AG10803 (cell line): ENCODE measurements around the gene SLC35E3.

Source experiments
- DNase-seq: peaks from one replicate; pipeline ENCODE4 v3.0.0; 2010; ENCODE audit warnings: low read depth
- H3K4me3 ChIP-seq: 2 replicates; pipeline ENCODE4 v1.5.1; 2011; ENCODE audit warnings: mild to moderate bottlenecking, low read length, control low read depth
- TF ChIP-seq, protein P1 (sequence below): conservative IDR thresholded peaks from 2 replicates; pipeline ENCODE4 v1.5.1; 2011; ENCODE audit warnings: mild to moderate bottlenecking, low read length, control low read depth, inconsistent platforms

Gene SLC35E3

DNA sequence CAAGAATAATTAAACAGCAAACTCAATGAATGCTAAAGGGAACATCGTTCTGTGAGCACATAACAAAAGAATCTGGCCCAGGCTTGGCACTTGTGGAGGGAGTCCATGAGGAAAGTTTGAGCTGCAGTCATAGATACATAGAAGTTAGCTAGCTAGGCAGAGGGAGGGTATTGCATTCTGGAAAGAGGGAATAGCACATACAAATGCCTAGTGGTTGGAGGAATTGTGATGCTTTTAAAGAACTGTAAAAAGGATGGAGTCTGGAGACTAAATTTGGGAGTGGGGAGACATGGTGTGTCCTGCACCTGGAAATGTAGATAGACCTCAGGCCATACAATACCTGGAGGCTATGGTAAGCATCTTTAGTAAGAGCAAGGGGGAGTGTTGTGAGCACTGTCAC, 24.0 kb downstream of the SLC35E3 start:
- no peak overlapping the region for H3K4me3 ChIP-seq
- no peak for DNase-seq
- TF ChIP-seq, protein P1, sequence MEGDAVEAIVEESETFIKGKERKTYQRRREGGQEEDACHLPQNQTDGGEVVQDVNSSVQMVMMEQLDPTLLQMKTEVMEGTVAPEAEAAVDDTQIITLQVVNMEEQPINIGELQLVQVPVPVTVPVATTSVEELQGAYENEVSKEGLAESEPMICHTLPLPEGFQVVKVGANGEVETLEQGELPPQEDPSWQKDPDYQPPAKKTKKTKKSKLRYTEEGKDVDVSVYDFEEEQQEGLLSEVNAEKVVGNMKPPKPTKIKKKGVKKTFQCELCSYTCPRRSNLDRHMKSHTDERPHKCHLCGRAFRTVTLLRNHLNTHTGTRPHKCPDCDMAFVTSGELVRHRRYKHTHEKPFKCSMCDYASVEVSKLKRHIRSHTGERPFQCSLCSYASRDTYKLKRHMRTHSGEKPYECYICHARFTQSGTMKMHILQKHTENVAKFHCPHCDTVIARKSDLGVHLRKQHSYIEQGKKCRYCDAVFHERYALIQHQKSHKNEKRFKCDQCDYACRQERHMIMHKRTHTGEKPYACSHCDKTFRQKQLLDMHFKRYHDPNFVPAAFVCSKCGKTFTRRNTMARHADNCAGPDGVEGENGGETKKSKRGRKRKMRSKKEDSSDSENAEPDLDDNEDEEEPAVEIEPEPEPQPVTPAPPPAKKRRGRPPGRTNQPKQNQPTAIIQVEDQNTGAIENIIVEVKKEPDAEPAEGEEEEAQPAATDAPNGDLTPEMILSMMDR, result no peak

- no peak for DNase-seq
- H3K4me3 ChIP-seq, result no peak overlapping the region
- TF ChIP-seq, protein P1, result no peak
Measured at GRCh38 chr12:68771223-68771925, 25.4 kb downstream of the SLC35E3 start.

GRCh38 chr12:68772714-68773113, 26.7 kb downstream of the SLC35E3 start:
- DNase-seq, result no peak
- H3K4me3 ChIP-seq, result no peak overlapping the region
- TF ChIP-seq, protein P1, result no peak

GRCh38 chr12:68773582-68773981, 27.6 kb downstream of the SLC35E3 start:
- DNase-seq, result no peak
- H3K4me3 ChIP-seq, result no peak overlapping the region
- TF ChIP-seq, protein P1, result no peak

GRCh38 chr12:68775121-68775630, 29.2 kb downstream of the SLC35E3 start:
- H3K4me3 ChIP-seq, result no peak overlapping the region

DNA sequence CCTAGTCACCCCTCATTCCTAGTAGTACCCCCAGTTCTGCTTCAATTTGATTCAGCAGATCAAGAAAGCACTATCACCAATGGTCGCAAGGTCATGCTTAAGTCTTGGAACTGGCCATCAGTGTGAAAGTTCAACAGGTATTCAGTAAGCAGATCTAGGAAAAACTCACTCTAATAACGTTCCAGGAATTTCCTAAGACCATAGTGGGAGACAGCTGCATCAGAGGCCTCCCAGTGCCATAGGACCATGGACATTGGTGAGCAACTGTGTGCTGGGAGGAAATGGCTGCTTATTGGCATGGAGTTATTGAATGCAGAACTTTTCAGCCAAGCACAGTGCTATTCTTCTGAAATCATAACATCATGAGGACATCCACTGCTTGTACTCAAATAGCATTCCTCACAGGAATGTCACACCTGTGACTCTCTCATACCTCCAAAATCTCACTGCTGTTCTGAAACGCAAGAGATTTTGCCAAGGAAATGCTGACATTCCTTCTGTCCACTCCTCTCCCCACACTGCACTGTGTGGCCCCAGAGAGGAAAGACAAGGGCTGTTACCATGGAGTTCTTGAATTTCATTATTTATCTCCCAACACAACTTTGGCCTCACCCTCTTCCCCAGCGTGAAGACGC, 31.1 kb downstream of the SLC35E3 start:
- H3K4me3 ChIP-seq, result no peak overlapping the region
- TF ChIP-seq, protein P1, result no peak
- no peak for DNase-seq

More at GRCh38 chr12:68775121-68775630, 29.2 kb downstream of the SLC35E3 start:
- TF ChIP-seq, protein P1, result no peak
- no peak for DNase-seq

DNA sequence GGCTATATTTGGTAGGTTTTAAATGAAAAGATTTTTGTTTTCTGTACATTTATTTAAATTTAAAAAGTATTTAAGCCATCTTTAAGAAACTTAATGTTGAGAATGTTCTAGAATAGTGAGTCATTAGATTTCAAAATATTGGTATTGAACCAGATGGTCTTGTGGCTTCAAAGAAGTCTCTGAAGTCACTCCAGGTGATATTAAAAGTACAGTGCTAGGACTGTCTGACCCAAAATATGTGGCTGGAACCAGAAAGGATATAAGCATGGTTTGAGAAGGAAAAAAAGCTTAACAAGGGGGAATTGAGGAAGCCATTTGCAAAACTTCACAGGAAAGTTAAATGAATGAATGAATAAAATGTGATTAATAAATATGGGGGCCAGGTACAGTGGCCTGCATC, 33.3 kb downstream of the SLC35E3 start:
- H3K4me3 ChIP-seq, result no peak overlapping the region
- DNase-seq, result no peak
- TF ChIP-seq, protein P1, result no peak
